ENCODE results near the gene PRR20G.

The PRR20G gene

GRCh38 chr3:127237835-127238234 lies 50.0 kb downstream of the PRR20G start:
- no peak for DNase-seq (ENCODE audit: low read depth, low spot score)

GRCh38 chr3:127235706-127236105 lies 52.1 kb downstream of the PRR20G start:
- H3K27ac ChIP-seq, result no peak overlapping the region
- no peak for DNase-seq (ENCODE audit: low read depth, low spot score)

More at GRCh38 chr3:127237835-127238234, 50.0 kb downstream of the PRR20G start:
- H3K27ac ChIP-seq, result no peak overlapping the region

- H3K27ac ChIP-seq, result peak overlapping the region; percentile 55
- peak; percentile 8 for DNase-seq (ENCODE audit: low read depth, low spot score)
These were observed 53.1 kb downstream of the PRR20G start for GRCh38 chr3:127234778-127235177.
